K562 (cell line): ENCODE data around the gene SH3GLB2. TPM values are rescaled to one million over a fixed set of nuclear protein-coding genes. Genes with fewer than 3 reads are reported as not detected.

Experiments used
- AFF1 ChIP-seq, 2 experiments: fragments of 450-650 bp; IDR thresholded peaks; 2 replicates each; pipeline ENCODE4 v1.6.1; 2018; ENCODE audit warnings: mild to moderate bottlenecking in 2 of 2, low read depth in 1 of 2; ENCODE audit not compliant: partially characterized antibody in 2 of 2
- ARID1B ChIP-seq: fragments of 450-650 bp; IDR thresholded peaks from 2 replicates; pipeline ENCODE4 v1.6.1; 2016; ENCODE audit warnings: antibody characterized with exemption, mild to moderate bottlenecking, inconsistent platforms
- BRD9 ChIP-seq: fragments of 450-650 bp; IDR thresholded peaks from 2 replicates; pipeline ENCODE4 v1.6.1; 2018; ENCODE audit warnings: low read depth; ENCODE audit not compliant: partially characterized antibody
- DMBX1 ChIP-seq: fragments of 250-450 bp; sonication (Bioruptor Pico); IDR thresholded peaks from 2 replicates; pipeline ENCODE4 v1.8.0; 2022; ENCODE audit warnings: inconsistent platforms, mild to moderate bottlenecking, moderate library complexity, borderline replicate concordance
- EGR1 ChIP-seq: fragments of 450-650 bp; conservative IDR thresholded peaks from 2 replicates; pipeline ENCODE4 v1.6.1; 2017; ENCODE audit warnings: mild to moderate bottlenecking
- RBFOX2 ChIP-seq: fragments of 200-400 bp; formaldehyde crosslinking; IDR thresholded peaks from 2 replicates; pipeline ENCODE4 v1.6.1; 2017; ENCODE audit warnings: low read depth, mild to moderate bottlenecking, low read length, moderate library complexity
- RCOR1 ChIP-seq, 2 experiments: IDR thresholded peaks; 2 replicates each; pipeline ENCODE4 v1.6.1; 2012; ENCODE audit warnings: low read depth in 2 of 2, low read length in 2 of 2, borderline replicate concordance in 1 of 2, improper control_type of control experiment in 1 of 2
- SIN3A ChIP-seq, 2 experiments: fragments of 150-350 bp in 1 of 2; IDR thresholded peaks; 2 replicates each; pipeline ENCODE4 v1.6.1; 2011 to 2016; ENCODE audit warnings: borderline replicate concordance in 2 of 2, low read depth in 2 of 2, low read length in 2 of 2, mild to moderate bottlenecking in 2 of 2, moderate library complexity in 2 of 2; ENCODE audit not compliant: control insufficient read depth in 1 of 2
- SOX6 ChIP-seq: fragments of 450-650 bp; IDR thresholded peaks from 2 replicates; pipeline ENCODE4 v1.6.1; 2014; ENCODE audit warnings: mild to moderate bottlenecking
- TCF3 ChIP-seq: sonication (generic); formaldehyde crosslinking; IDR thresholded peaks from 2 replicates; pipeline ENCODE4 v1.4.0; 2020; ENCODE audit warnings: mild to moderate bottlenecking, missing genetic modification reagents
- TFAP4 ChIP-seq: sonication (generic); formaldehyde crosslinking; IDR thresholded peaks from 2 replicates; pipeline ENCODE4 v1.8.0; 2022; ENCODE audit warnings: missing genetic modification reagents, mild to moderate bottlenecking, moderate library complexity, borderline replicate concordance
- ZNF146 ChIP-seq: IDR thresholded peaks from one replicate; pipeline ENCODE4 v1.6.1; 2018; ENCODE audit warnings: missing compliant biosample characterization; ENCODE audit not compliant: unreplicated experiment
- ZNF3 ChIP-seq: fragments of 250-450 bp; sonication (Bioruptor Pico); IDR thresholded peaks from 2 replicates; pipeline ENCODE4 v1.5.0; 2021; ENCODE audit warnings: mild to moderate bottlenecking, moderate library complexity
- ZNF408 ChIP-seq: fragments of 250-450 bp; sonication (Bioruptor Pico); IDR thresholded peaks from 2 replicates; pipeline ENCODE4 v1.4.0; 2020; ENCODE audit warnings: low read depth, mild to moderate bottlenecking, moderate library complexity
- polyA plus RNA-seq, 8 experiments: library from polyadenylated mRNA; depleted of rRNA in 4 of 8; stranded (reverse) in 5 of 8; unstranded in 3 of 8; fragments of >200 nt; fragmentation: Nextera tagmentation in 2 of 8; fragmentation: Illumina TruSeq in 1 of 8; extraction: Ambion mirVana in 2 of 8; extraction: Trizol in 1 of 8; gene quantifications; 2 replicates each; pipeline versions ENCODE4 v1.2.1 to v1.2.3, GENCODE V29; 2011 to 2014; ENCODE audit warnings: inconsistent platforms in 1 of 8, missing spikeins in 1 of 8
- total RNA-seq, 7 experiments: library from RNA; depleted of rRNA in 6 of 7; stranded (reverse); fragments of >200 nt in 6 of 7; fragmentation: Illumina TruSeq in 2 of 7; extraction: Trizol in 2 of 7; gene quantifications; 2 replicates each; pipeline versions ENCODE4 v1.2.1 to v1.2.3, GENCODE V29; 2011 to 2021; ENCODE audit warnings: low replicate concordance in 1 of 7
- TF ChIP-seq, protein P1 (sequence below): fragments of 450-650 bp; formaldehyde crosslinking; conservative IDR thresholded peaks from 2 replicates; pipeline ENCODE4 v1.4.0; 2022; ENCODE audit warnings: mild to moderate bottlenecking, missing genetic modification characterization
- TF ChIP-seq, protein P2 (sequence below): fragments of 450-650 bp; conservative IDR thresholded peaks from 2 replicates; pipeline ENCODE4 v1.6.1; 2016; ENCODE audit warnings: missing genetic modification characterization, low read depth, mild to moderate bottlenecking, control low read depth, missing compliant biosample characterization
- TF ChIP-seq, protein P3 (sequence below): fragments of 450-650 bp; IDR thresholded peaks from 2 replicates; pipeline ENCODE4 v1.6.1; 2016; ENCODE audit warnings: missing biosample characterization, missing genetic modification characterization
- TF ChIP-seq, protein P4 (sequence below): sonication (generic); formaldehyde crosslinking; IDR thresholded peaks from 2 replicates; pipeline ENCODE4 v1.8.0; 2022; ENCODE audit warnings: mild to moderate bottlenecking, missing genetic modification reagents

SH3GLB2 gene
- total and polyA plus RNA-seq, 9 of the 15 experiments (the other 6 are each of a cell fraction or from before 2014, with no cell fraction given): 0.20 to 118 (median 58.8) TPM

DNA sequence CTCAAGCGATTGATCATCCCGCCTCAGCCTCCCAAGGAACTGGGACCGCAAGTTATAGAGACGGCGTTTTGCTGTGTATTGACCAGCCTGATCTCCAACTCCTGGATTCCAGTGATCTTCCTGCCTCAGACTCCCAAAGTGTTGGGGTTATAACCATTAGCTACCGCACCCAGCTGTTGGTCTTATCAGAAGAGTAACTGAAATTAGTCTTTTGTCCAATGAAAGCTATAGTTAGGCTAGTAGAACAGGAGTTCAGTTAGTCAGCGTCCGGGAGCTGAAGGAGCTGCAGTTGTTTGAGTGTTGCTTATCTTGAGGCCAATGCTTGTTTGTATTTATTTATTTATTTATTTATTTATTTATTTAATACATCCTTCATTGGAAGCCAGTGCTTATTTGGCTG lies 5.1 kb upstream of the SH3GLB2 start (continued):
- TF ChIP-seq, protein P1, sequence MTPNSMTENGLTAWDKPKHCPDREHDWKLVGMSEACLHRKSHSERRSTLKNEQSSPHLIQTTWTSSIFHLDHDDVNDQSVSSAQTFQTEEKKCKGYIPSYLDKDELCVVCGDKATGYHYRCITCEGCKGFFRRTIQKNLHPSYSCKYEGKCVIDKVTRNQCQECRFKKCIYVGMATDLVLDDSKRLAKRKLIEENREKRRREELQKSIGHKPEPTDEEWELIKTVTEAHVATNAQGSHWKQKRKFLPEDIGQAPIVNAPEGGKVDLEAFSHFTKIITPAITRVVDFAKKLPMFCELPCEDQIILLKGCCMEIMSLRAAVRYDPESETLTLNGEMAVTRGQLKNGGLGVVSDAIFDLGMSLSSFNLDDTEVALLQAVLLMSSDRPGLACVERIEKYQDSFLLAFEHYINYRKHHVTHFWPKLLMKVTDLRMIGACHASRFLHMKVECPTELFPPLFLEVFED (CRISPR knock-in tag): no peak
- TF ChIP-seq DMBX1 (CRISPR knock-in tag) (no peak), SOX6 (no peak), ZNF146 (CRISPR knock-in tag) (no peak), RCOR1 (IDR thresholded peaks at IDR 0.05; ENCODE audit: borderline replicate concordance in 1 of 2, low read depth in 2 of 2, low read length in 2 of 2) (0 out of 4 replicates have a peak, but pooled peaks of 1 of the 2 experiments have one; percentile 3), SIN3A (IDR thresholded peaks at IDR 0.05; ENCODE audit: borderline replicate concordance in 2 of 2, control insufficient read depth in 1 of 2, low read depth in 2 of 2, low read length in 2 of 2) (no peak), RBFOX2 (0 out of 2 replicates have a peak, but pooled peaks have one; percentile 12), ZNF3 (CRISPR knock-in tag) (no peak), TCF3 (peak; percentile 40), BRD9 (no peak), AFF1 (IDR thresholded peaks at IDR 0.05; ENCODE audit: low read depth in 1 of 2, partially characterized antibody in 2 of 2) (peak in 1 of 2 experiments; percentile 24), EGR1 (no peak), TFAP4 (peak; percentile 94), ZNF408 (CRISPR knock-in tag) (no peak), ARID1B (peak; percentile 51)
- TF ChIP-seq, protein P2, sequence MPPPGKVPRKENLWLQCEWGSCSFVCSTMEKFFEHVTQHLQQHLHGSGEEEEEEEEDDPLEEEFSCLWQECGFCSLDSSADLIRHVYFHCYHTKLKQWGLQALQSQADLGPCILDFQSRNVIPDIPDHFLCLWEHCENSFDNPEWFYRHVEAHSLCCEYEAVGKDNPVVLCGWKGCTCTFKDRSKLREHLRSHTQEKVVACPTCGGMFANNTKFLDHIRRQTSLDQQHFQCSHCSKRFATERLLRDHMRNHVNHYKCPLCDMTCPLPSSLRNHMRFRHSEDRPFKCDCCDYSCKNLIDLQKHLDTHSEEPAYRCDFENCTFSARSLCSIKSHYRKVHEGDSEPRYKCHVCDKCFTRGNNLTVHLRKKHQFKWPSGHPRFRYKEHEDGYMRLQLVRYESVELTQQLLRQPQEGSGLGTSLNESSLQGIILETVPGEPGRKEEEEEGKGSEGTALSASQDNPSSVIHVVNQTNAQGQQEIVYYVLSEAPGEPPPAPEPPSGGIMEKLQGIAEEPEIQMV (tag): peak; percentile 55; the same call in 1 of the 2 replicates
- TF ChIP-seq, protein P3, sequence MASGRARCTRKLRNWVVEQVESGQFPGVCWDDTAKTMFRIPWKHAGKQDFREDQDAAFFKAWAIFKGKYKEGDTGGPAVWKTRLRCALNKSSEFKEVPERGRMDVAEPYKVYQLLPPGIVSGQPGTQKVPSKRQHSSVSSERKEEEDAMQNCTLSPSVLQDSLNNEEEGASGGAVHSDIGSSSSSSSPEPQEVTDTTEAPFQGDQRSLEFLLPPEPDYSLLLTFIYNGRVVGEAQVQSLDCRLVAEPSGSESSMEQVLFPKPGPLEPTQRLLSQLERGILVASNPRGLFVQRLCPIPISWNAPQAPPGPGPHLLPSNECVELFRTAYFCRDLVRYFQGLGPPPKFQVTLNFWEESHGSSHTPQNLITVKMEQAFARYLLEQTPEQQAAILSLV: no peak
- TF ChIP-seq, protein P4, sequence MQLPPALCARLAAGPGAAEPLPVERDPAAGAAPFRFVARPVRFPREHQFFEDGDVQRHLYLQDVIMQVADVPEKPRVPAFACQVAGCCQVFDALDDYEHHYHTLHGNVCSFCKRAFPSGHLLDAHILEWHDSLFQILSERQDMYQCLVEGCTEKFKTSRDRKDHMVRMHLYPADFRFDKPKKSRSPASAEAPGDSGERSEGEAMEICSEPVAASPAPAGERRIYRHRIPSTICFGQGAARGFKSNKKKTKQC: no peak
